ENCODE data around the gene RAB25.

The RAB25 gene

DNA sequence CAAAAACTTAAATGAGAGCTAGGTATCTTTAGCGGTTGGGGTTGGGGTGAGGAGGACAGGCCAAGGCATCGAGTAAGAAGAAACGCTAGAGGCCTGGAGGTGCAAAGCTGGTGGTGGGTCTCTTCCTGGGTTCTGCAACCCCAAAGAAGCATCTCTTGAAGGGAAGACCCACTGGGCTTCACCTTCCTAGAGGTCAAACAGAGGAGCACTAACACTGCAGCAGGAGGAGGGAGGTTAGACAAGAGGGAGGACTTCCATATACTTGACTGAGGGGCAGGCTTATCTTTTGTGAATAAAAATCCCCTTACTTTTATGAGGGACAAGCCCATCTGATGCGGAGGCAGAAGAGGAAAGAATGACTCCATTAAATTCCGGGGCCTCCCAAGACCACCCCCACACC is 18.8 kb downstream of the RAB25 start:
- no peaks in the 10 kb centered on the region for H3K36me3 Mint-ChIP-seq
- no peak overlapping the region for H3K27ac Mint-ChIP-seq
- ATAC-seq (replicated peaks) (no peak), DNase-seq (no peak)
- no peak overlapping the region for H3K4me3 Mint-ChIP-seq
- peaks cover 26 to 27% of the 10 kb centered on the region in 2 donors for H3K4me1 Mint-ChIP-seq
- peaks cover 5 to 17% of the 10 kb centered on the region in 2 donors for H3K27me3 Mint-ChIP-seq
- no peaks in the 10 kb centered on the region for H3K9me3 Mint-ChIP-seq

DNA sequence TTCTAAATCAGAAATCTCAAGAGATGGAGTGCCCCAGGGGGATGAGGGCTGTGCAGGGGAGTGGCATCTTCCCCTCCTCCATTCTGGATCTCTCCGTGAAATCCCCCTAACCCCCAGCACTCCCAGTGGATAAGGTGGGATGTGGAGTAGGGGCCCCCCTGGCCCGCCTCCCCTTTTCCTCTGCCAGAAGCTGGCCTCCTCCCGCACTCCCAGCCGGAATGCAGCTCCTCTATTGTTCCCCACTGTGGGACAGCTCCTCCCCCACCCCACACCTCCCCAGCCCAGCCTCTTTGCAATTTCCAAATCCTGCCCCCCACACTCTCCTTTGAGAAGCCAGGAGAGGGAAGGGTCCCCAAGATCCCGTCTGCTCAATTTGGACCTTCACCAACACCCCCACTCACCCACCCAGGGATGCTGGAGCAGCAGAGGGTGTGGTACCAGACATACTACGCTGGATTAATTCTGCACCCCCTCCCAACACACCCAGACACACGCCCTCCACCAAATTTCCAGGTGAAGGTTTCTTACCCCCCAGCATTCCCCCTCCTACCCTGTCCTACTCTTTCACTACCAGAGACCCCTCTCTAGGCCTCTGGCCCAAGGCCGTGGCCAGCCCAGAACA is 19.4 kb downstream of the RAB25 start:
- Mint-ChIP-seq H3K9me3 (no peaks in the 10 kb centered on the region), H3K36me3 (no peaks in the 10 kb centered on the region), H3K27me3 (peaks cover 8 to 22% of the 10 kb centered on the region in 2 donors), H3K4me1 (peaks cover 24% of the 10 kb centered on the region in 2 donors), H3K27ac (no peak overlapping the region), H3K4me3 (no peak overlapping the region)
- ATAC-seq (replicated peaks), result no peak
- DNase-seq, result no peak

DNA sequence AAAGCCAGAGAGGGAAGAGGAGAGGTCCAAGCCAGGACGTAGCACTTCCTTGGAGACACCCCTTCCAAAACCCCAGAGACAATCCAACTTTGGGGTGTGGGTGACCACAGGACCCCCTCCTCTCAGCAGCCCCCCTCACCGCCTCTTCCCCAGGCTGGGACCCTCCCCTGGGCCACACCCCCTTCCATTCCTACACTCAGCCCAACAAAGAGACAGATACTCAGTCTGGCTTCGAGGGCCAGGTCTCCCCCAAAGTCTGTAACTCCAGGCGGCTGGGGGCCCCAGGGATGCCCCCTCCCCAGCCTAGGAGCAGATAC is 19.9 kb downstream of the RAB25 start:
- peaks cover 8 to 26% of the 10 kb centered on the region in 2 donors for H3K27me3 Mint-ChIP-seq
- H3K36me3 Mint-ChIP-seq, result no peaks in the 10 kb centered on the region
- no peaks in the 10 kb centered on the region for H3K9me3 Mint-ChIP-seq
- peak overlapping the region; percentile 87 for H3K27ac Mint-ChIP-seq
- H3K4me1 Mint-ChIP-seq, result peaks cover 20% of the 10 kb centered on the region in 2 donors
- no peak for ATAC-seq (replicated peaks)
- no peak for DNase-seq
- peak overlapping the region; percentile 52 to 66 for H3K4me3 Mint-ChIP-seq

DNA sequence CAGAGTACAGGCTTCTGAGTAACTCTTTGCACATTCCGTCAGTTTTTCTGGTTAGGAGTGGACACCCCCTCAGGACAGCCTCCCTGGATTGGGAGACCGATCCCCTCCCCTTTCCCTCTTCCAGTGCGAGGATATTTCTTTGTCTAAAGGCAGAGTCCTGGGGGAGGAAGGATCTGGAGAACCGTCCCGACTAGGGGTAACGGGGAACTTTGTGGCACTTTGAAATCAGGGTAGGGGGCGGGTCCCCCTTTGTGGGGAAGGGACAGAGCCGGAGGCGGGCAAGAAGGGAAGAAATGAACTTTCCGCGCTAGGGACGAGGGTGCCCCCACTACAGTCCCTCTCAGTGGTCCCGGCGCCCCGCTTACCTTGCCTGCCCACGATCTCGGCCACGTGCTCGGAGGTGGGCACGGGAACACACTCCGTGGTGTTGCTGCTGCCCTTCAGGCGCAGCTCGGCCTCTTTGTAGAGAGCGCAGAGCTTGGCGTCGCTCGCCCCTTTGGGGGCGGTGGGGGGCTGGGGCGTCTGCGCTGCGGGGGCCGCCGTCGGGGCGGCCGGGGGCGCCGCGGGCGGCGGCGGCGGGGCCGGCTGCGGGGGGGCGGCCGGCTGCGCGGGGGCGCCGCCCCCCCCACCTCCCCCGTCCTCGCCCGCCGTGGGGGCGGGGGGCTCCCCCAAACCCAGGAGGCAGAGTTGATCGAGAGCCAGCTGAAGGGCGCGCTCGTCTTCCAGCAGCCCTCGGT is 20.4 kb downstream of the RAB25 start:
- Mint-ChIP-seq H3K27ac (peak overlapping the region; percentile 87), H3K4me1 (peaks cover 19% of the 10 kb centered on the region in 2 donors), H3K4me3 (peak overlapping the region; percentile 86 to 92), H3K27me3 (peaks cover 12 to 32% of the 10 kb centered on the region in 2 donors), H3K36me3 (no peaks in the 10 kb centered on the region), H3K9me3 (no peaks in the 10 kb centered on the region)
- DNase-seq (no peak), ATAC-seq (replicated peaks) (no peak)

DNA sequence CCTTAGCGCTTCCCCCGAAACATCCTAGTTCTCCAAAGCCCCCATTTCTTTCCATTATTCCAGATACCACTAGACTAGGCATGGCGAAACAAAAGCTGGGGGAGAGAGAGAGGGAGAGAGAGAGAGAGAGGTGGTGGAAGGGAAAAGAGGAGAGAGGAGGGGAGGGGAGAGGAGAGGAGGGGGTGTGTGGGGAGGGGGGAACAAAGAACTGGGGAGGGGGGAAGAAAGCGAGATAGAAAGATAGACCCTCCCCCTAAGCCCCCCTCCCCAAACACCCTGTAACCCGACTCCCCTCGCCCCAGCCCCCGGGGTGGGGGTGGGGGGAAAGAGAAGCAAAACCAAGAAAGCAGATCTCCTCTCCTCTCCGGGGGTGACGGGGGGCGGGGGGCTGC is 21.0 kb downstream of the RAB25 start:
- H3K9me3 Mint-ChIP-seq, result no peaks in the 10 kb centered on the region
- no peak for DNase-seq
- H3K36me3 Mint-ChIP-seq, result no peaks in the 10 kb centered on the region
- no peak overlapping the region for H3K27ac Mint-ChIP-seq
- H3K27me3 Mint-ChIP-seq, result peaks cover 18 to 37% of the 10 kb centered on the region in 2 donors
- H3K4me3 Mint-ChIP-seq, result peak overlapping the region; percentile 86 to 92
- ATAC-seq (replicated peaks), result peak in 1 of 2 donors; percentile 3
- peaks cover 17 to 19% of the 10 kb centered on the region in 2 donors for H3K4me1 Mint-ChIP-seq

DNA sequence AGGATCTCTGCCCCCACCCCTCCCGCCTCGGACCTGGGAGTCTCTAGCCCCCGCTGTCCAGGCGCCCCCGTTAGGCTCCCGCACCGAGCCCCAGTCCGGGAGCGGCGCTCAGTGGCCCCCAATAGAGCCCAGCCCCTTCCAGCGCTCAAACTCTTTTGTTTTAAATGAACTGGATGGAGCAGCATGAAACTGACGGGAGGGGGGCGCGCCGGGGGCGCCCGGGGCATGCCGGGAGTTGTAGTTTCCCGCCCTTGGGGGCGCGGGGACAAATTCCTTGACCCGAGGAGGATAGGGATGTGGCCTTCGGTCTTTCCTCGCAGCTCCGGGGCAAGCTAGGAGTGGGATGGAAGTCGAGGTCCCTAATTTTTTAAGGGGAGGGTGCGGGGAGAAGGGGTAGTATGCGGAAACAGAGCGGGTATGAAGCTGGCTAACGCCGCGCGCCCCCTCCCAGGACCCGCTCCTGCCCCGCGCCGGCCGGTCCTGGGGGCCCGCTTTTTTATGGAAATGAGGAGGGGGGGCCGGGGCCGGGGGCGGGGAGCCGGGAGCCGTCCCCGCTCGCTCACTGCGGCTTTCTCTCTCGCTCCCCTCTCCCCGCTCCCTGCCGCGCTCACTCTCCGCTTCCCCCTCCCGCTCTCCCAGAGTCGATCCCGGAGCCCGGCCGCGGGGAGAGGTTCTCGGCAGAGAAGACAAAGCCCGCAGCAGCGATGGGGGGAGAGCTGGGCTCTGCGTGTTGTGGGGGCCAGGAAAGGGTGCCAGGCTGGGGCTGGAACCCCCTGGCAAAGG is 21.5 kb downstream of the RAB25 start, which contains the start of gene MEX3A:
Gene MEX3A, minus strand, starts transcription at position 157 of the 783 bp plus-strand sequence. CDS start 467 bp downstream, outside the sequence.
- Mint-ChIP-seq H3K9me3 (no peaks in the 10 kb centered on the region), H3K27ac (peak within 1 kb of the TSS; percentile 65), H3K4me3 (peak within 1 kb of the TSS; percentile 86 to 92), H3K27me3 (peaks cover 23 to 43% of the 10 kb centered on the region in 2 donors), H3K36me3 (no peaks in the 10 kb centered on the region), H3K4me1 (peaks cover 17 to 19% of the 10 kb centered on the region in 2 donors)
- DNase-seq (peak; percentile 51), ATAC-seq (replicated peaks) (peak; percentile 87 to 88)

DNA sequence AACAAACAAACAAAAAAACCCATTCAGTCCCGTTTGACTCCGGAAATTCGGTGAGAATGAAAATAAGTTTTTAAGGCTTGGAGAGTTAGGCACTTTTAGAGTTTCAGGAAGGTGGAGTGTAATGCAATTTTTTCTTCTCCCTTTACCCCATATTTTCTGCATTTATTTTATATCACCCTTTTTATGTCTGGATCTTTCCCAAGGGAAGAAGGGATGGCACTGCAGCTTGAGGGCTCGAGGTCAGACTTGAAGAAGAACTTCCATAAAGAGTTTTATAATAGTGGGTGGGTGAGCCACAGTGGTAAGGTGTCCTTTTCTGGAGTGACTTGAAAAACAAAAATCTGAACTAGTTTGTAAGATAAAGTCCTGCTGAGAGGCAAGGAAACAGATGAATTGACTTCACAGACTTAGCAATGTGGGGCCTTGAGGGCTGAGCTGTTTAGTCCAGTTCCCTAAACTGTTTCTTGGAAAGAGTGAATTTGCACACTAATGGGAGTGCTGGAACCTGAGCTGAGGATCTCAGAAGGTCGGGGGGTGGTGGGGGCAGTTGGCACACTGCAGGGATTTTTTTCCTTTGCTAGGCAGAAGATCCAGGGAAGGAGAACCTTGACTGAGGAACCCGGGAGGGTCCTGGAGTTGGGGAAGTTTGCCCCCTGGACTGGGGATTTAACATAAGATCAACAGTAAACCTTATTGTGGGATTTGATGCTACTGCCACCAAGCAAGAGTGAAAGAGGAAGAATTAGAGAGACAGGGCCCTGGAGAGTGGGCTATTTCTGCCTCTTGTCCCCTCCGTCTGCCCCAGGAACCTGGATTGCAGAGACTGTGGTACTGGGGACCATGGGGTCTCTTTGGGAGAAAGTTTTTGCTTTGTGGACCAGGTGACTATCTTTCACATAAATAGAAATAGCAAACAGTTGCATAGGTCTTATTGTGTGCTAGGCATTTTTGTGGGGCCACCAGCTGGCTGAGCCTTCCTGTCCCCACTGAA is 23.1 kb downstream of the RAB25 start:
- ATAC-seq (replicated peaks) (no peak), DNase-seq (no peak)
- H3K36me3 Mint-ChIP-seq, result no peaks in the 10 kb centered on the region
- peaks cover 12 to 19% of the 10 kb centered on the region in 2 donors for H3K4me1 Mint-ChIP-seq
- no peak overlapping the region for H3K4me3 Mint-ChIP-seq
- H3K27me3 Mint-ChIP-seq, result peaks cover 26 to 49% of the 10 kb centered on the region in 2 donors
- no peaks in the 10 kb centered on the region for H3K9me3 Mint-ChIP-seq
- peak overlapping the region; percentile 65 for H3K27ac Mint-ChIP-seq

DNA sequence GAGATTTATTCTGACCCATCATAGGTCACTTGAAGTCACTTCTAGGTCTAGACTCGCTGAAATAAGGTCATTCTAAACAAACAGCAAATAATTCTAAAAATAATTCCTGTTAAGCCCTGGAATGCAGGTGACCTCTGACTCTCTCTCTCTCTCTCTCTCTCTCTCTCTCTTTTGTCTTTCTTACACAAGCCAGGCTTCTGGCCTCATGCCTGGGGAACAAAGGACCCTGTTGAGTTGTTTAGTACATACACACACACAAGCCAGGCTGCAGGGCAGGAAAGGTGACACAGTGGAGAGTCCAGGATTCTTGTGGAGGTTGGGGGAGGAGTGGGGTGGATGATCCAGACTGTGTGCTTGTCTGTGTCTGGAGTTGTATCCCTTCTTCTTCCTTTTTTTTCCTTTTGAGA is 25.3 kb downstream of the RAB25 start:
- peaks cover 20 to 34% of the 10 kb centered on the region in 2 donors for H3K4me1 Mint-ChIP-seq
- H3K27me3 Mint-ChIP-seq, result peaks cover 37 to 65% of the 10 kb centered on the region in 2 donors
- no peak overlapping the region for H3K4me3 Mint-ChIP-seq
- no peak for DNase-seq
- H3K36me3 Mint-ChIP-seq, result no peaks in the 10 kb centered on the region
- no peak for ATAC-seq (replicated peaks)
- no peak overlapping the region for H3K27ac Mint-ChIP-seq
- no peaks in the 10 kb centered on the region for H3K9me3 Mint-ChIP-seq

DNA sequence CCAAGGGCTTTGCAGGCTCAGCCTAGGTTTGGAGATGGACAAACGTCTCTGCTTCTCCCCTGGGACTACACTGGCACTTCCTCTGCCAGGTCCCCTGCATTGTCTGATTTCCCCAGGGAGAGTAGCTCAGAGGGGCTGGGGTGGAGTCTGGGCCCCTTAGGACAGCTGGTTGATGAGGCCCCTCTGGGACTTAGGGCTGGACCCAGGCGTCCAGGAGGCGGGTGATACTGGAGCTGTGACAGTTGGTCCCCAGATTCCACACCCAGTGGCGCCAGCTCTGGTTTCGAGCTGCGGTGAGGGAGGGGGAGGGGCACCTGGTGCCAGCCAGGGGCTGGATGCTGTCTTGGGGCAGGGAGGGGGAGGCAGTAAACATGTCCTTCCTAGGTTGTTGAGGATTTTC is 28.7 kb downstream of the RAB25 start:
- Mint-ChIP-seq H3K9me3 (no peaks in the 10 kb centered on the region), H3K36me3 (no peaks in the 10 kb centered on the region), H3K4me3 (no peak overlapping the region), H3K27ac (no peak overlapping the region), H3K27me3 (peaks cover 38 to 49% of the 10 kb centered on the region in 2 donors), H3K4me1 (peaks cover 12 to 18% of the 10 kb centered on the region in 2 donors)
- ATAC-seq (replicated peaks) (no peak), DNase-seq (no peak)

DNA sequence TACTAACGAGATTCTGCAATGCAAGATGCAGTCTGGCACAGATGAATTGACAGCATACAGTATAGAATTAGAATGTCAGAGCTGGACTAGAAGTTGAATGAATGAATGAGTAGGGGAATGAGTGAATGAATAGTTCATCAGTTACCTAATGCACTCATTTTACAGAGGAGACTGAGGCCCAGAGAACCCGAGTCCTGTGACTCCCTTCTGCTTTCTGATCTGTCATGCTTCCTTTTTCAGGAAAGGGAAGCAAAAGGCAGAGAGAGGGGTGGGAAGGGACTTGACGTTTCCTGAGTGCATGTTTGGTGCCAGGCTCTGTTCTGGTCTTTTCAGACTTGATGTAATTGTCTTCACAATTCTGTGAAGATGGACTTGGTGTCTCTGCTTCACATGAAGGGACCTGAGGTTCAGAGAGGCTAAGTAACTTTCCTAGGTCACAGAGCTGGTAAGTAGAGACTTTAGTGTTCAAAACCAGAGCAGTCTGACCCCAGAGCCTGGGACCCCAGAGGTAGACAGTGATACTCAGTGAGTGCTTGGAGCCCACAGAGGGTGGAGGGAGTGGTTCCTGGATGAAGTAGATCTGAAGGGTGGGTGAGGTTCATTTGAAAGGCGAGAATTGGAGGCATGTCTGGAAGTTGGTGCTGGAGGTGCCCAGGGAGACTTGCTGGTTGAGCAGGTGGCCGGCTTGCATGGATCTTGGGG is 29.3 kb downstream of the RAB25 start:
- Mint-ChIP-seq H3K27ac (peak overlapping the region; percentile 22), H3K4me1 (peaks cover 12 to 19% of the 10 kb centered on the region in 2 donors), H3K9me3 (no peaks in the 10 kb centered on the region), H3K36me3 (no peaks in the 10 kb centered on the region), H3K27me3 (peaks cover 35 to 43% of the 10 kb centered on the region in 2 donors), H3K4me3 (no peak overlapping the region)
- no peak for DNase-seq
- ATAC-seq (replicated peaks), result peak; percentile 35 to 42

DNA sequence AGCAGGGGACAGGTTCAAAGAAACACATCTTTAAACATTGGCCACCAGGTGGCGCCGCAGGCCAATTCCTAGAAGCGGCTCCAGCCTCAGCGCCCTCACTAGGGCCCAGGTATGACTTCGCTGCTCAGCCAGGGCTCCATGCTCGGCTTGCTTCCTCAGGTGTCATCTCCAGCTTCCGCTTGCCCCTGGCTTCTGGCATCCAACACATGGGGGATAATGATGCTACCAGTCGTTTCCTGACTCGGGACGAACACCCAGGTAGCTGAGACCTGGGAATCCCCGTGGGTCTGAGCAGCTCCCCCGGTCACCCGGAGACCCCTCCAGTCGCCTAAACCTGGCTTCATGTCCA is 29.9 kb downstream of the RAB25 start:
- Mint-ChIP-seq H3K27ac (peak overlapping the region; percentile 34), H3K27me3 (peaks cover 35 to 38% of the 10 kb centered on the region in 2 donors), H3K4me3 (no peak overlapping the region), H3K9me3 (no peaks in the 10 kb centered on the region), H3K36me3 (no peaks in the 10 kb centered on the region), H3K4me1 (peaks cover 15 to 24% of the 10 kb centered on the region in 2 donors)
- peak; percentile 72 for DNase-seq
- ATAC-seq (replicated peaks), result peak; percentile 98 to 99

DNA sequence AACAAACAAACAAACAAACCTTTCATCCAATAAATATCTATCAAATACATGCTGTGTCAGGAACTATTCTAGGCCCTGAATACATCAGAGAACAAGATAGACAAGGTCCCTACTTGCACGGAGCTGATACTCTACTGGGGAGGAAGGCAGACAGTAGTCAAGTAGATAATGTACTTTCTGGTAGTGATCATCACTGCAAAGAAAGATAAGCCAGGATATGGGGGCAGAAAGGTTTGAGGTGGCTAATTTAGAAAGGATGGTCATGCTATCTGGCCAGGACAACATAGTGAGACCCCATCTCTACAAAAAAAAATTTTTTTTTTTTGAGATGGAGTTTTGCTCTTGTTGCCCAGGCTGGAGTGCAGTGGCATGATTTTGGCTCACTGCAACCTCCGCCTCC is 30.6 kb downstream of the RAB25 start:
- H3K27ac Mint-ChIP-seq, result no peak overlapping the region
- H3K36me3 Mint-ChIP-seq, result no peaks in the 10 kb centered on the region
- DNase-seq, result no peak
- peaks cover 23 to 32% of the 10 kb centered on the region in 2 donors for H3K4me1 Mint-ChIP-seq
- H3K4me3 Mint-ChIP-seq, result no peak overlapping the region
- ATAC-seq (replicated peaks), result no peak
- H3K27me3 Mint-ChIP-seq, result peaks cover 28 to 30% of the 10 kb centered on the region in 2 donors
- no peaks in the 10 kb centered on the region for H3K9me3 Mint-ChIP-seq

DNA sequence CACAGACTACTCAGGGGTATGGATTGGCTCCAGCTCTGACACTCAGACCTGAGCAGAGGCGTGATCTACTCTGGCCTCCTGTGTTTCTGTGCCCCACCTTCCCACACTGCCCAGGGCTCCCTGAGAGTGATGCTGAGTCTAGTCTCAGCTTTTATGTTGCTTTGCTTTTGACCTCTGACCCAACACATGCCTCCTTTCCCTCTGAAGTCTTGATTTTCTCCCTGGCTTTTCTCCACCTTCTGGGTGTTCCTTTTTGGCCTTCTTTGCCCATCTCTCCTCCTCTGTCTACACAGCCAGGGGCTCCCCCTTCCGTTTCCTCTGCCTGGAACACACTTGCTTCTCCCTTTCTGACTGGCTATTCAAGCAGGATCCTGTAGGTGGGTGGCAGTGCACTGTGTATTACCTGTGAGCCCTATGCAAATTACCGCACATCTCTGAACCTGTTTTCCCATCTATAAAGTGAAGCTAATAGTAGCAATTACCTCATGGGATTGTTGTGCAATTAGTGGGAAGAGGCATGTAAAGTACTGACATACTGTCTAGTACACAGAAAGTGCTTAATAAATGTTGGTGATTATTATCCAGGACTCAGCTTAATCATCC is 35.0 kb downstream of the RAB25 start:
- Mint-ChIP-seq H3K36me3 (no peaks in the 10 kb centered on the region), H3K4me1 (peaks cover 44 to 54% of the 10 kb centered on the region in 2 donors), H3K9me3 (no peaks in the 10 kb centered on the region), H3K4me3 (peak overlapping the region; percentile 15 to 39), H3K27me3 (peaks cover 0 to 5% of the 10 kb centered on the region in 2 donors), H3K27ac (peak overlapping the region; percentile 99)
- no peak for ATAC-seq (replicated peaks)
- DNase-seq, result no peak

All from stimulated activated naive B cell treated with anti-CD40 and anti-IgM and Interleukin-4, amounts not matched to agents 10 μg/mL and 1 μg/mL and 100 μg/mL, for 72 hours (primary cell).